B cell (primary cell): ENCODE data around the gene TSPAN8. TPM values are rescaled to one million over a fixed set of nuclear protein-coding genes. Genes with fewer than 3 reads are reported as not detected.

Experiments used
- ATAC-seq: fragments of 200-7000 bp; cut with Tn5 transposase; one replicate; pipeline ENCODE4 v1.10.0; 2021; ENCODE audit warnings: low read depth, mild to moderate bottlenecking, moderate number of reproducible peaks, moderate library complexity
- CTCF ChIA-PET: fragments of 350-600 bp; sonication (Branson Sonifier 250); formaldehyde crosslinking; loops from one replicate; lab custom pipeline; 2021; ENCODE audit warnings: antibody characterized with exemption, inconsistent platforms; lab: Charles Lee
- POLR2A ChIA-PET: fragments of 350-600 bp; sonication (Branson Sonifier 250); formaldehyde crosslinking; loops from one replicate; lab custom pipeline; 2021; ENCODE audit warnings: antibody characterized with exemption; lab: Charles Lee
- DNase-seq: peaks from one replicate; pipeline ENCODE4 v3.0.0; 2013
- H2AFZ ChIP-seq: 2 replicates; pipeline ENCODE4 v1.6.1; 2012; ENCODE audit warnings: mild to moderate bottlenecking, low read depth, low read length; ENCODE audit not compliant: insufficient read depth, poor library complexity, severe bottlenecking
- H3K27ac ChIP-seq, 2 donors: 1 replicate in 1 of 2; 2 replicates in 1 of 2; pipeline ENCODE4 v1.5.1; 2012 to 2013; ENCODE audit warnings: low read length in 2 of 2, mild to moderate bottlenecking in 2 of 2, moderate library complexity in 1 of 2
- H3K27me3 ChIP-seq, 4 experiments: fragments of 200-600 bp in 1 of 4; sonication (generic) in 1 of 4; replicated peaks in 1 of 4; 1 replicate in 2 of 4; 2 replicates in 2 of 4; pipeline versions ENCODE4 v1.6.1 to v1.7.0; 2013 to 2016; ENCODE audit warnings: low read length in 3 of 4, mild to moderate bottlenecking in 2 of 4, mixed read lengths in 1 of 4, moderate library complexity in 1 of 4; ENCODE audit not compliant: insufficient read depth in 4 of 4, control insufficient read depth in 3 of 4; ENCODE audit errors: control extremely low read depth in 1 of 4
- H3K36me3 ChIP-seq, 2 experiments: replicated peaks in 1 of 2; 1 replicate in 1 of 2; 2 replicates in 1 of 2; pipeline versions ENCODE4 v1.6.1 to v1.7.1; 2013; ENCODE audit warnings: low read length in 1 of 2; ENCODE audit not compliant: insufficient read depth in 2 of 2, control insufficient read depth in 1 of 2; ENCODE audit errors: control extremely low read depth in 1 of 2, extremely low read depth in 1 of 2
- H3K4me1 ChIP-seq, 2 donors: fragments of 200-600 bp in 1 of 2; sonication (generic) in 1 of 2; 1 replicate in 1 of 2; 2 replicates in 1 of 2; pipeline versions ENCODE4 v1.5.1 to v1.6.1; 2013 to 2017; ENCODE audit warnings: low read length in 2 of 2; ENCODE audit not compliant: control insufficient read depth in 2 of 2, insufficient read depth in 2 of 2
- H3K4me2 ChIP-seq: replicated peaks from 2 replicates; pipeline ENCODE3; 2012; ENCODE audit warnings: mild to moderate bottlenecking, low read depth, low read length; ENCODE audit not compliant: poor library complexity, severe bottlenecking
- H3K4me3 ChIP-seq, 5 experiments: fragments of 200-600 bp in 1 of 5; sonication (generic) in 1 of 5; 1 replicate in 3 of 5; 2 replicates in 2 of 5; pipeline versions ENCODE4 v1.5.1 to v1.7.0; 2011 to 2016; ENCODE audit warnings: low read length in 4 of 5, mild to moderate bottlenecking in 4 of 5, low read depth in 2 of 5, control low read depth in 1 of 5, moderate library complexity in 1 of 5; ENCODE audit not compliant: insufficient read depth in 1 of 5; ENCODE audit errors: control extremely low read depth in 1 of 5, extremely low read depth in 1 of 5
- H3K79me2 ChIP-seq: fragments of 200-600 bp; sonication (generic); one replicate; pipeline ENCODE4 v1.6.0; 2016; ENCODE audit warnings: low read length; ENCODE audit not compliant: control insufficient read depth, insufficient read depth
- H3K9ac ChIP-seq: fragments of 200-600 bp; sonication (generic); 2 replicates; pipeline ENCODE4 v1.6.1; 2017; ENCODE audit warnings: mild to moderate bottlenecking, low read length, moderate library complexity
- H3K9me3 ChIP-seq, 3 donors: one replicate each; pipeline versions ENCODE4 v1.6.1 to v1.7.1; 2013; ENCODE audit warnings: low read length in 2 of 3; ENCODE audit not compliant: control insufficient read depth in 2 of 3, insufficient read depth in 1 of 3; ENCODE audit errors: control extremely low read depth in 1 of 3
- H4K20me1 ChIP-seq: 2 replicates; pipeline ENCODE4 v1.6.0; 2012; ENCODE audit warnings: mild to moderate bottlenecking, low read length; ENCODE audit not compliant: insufficient read depth, control insufficient read depth, poor library complexity, severe bottlenecking
- H3K27ac Mint-ChIP-seq: one replicate; pipeline ENCODE4 v1.8.0; 2021; ENCODE audit warnings: mixed read lengths
- H3K27me3 Mint-ChIP-seq: one replicate; pipeline ENCODE4 v1.8.0; 2021; ENCODE audit warnings: mixed read lengths
- H3K4me1 Mint-ChIP-seq: one replicate; pipeline ENCODE4 v1.8.0; 2021; ENCODE audit warnings: mixed read lengths
- H3K4me3 Mint-ChIP-seq: one replicate; pipeline ENCODE4 v1.8.0; 2021; ENCODE audit warnings: mixed read lengths
- H3K9me3 Mint-ChIP-seq: one replicate; pipeline ENCODE4 v1.8.0; 2022; ENCODE audit warnings: mixed read lengths; ENCODE audit not compliant: insufficient read depth
- EZH2 ChIP-seq: IDR thresholded peaks from 2 replicates; pipeline ENCODE4 v1.6.1; 2012; ENCODE audit warnings: borderline replicate concordance, low read depth, mild to moderate bottlenecking, moderate library complexity, low read length; ENCODE audit not compliant: insufficient read depth, poor library complexity, severe bottlenecking
- WGBS: methylation state at CpG from one replicate; pipeline ENCODE4 v1.1.5; 2013; ENCODE audit warnings: missing lambda C conversion rate; ENCODE audit not compliant: insufficient coverage; 5-methylcytosine and 5-hydroxymethylcytosine counted together
- intact Hi-C: fragments of 100-400 bp; cut with micrococcal nuclease; formaldehyde crosslinking; loops from one replicate; pipeline ENCODE4 v1.10.0; 2022
- polyA plus RNA-seq: library from polyadenylated mRNA; depleted of rRNA; stranded (reverse); fragments of >200 nt; gene quantifications from 2 replicates; pipeline ENCODE4 v1.2.3, GENCODE V29; 2012
- total RNA-seq, 2 donors: library from RNA; stranded (reverse); fragments of 120-200 nt in 1 of 2; gene quantifications; 1 replicate in 1 of 2; 2 replicates in 1 of 2; pipeline versions ENCODE4 v1.2.3 to v1.2.4, GENCODE V29; 2013 to 2022
- TF ChIP-seq, protein P1 (sequence below): fragments of 200-600 bp; IDR thresholded peaks from one replicate; pipeline ENCODE4 v1.8.0; 2022; ENCODE audit warnings: antibody characterized with exemption, mild to moderate bottlenecking

The TSPAN8 gene
- total and polyA plus RNA-seq, 2 donors (not counting 1 experiment from before 2014, with no cell fraction given), result not detected

DNA sequence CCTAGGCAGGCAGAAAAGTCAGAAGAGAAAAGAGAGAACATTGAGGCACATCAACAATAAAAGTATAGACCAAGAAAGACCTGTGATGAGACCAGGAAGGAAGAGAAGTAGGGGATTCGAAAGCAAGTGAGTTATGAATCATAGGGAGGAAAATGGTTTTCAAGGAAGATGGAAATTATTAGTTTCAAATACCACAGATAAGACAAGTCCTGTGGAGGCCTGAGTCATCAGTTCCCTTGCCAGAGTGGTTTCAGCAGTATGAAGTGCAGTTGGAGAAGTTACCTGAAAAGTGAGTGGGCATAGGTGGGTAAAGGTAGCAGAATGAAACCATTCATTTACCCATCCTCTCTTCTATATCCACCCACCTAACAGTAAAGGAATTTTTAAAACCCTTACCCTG lies 25.2 kb upstream of the TSPAN8 start:
- no peak overlapping the region for H3K4me2 ChIP-seq
- no peak overlapping the region for H3K4me3 ChIP-seq
- no peaks in the 10 kb centered on the region for H4K20me1 ChIP-seq
- ATAC-seq (no peak), DNase-seq (no peak)
- ChIA-PET CTCF (interaction anchor here (1.4 kb wide), 1 partner anchor 13 kb away, joined by 4 read pairs; no protein-coding TSS in a partner anchor), POLR2A (no interaction called here)
- peaks cover 0 to 4% (median 0%) of the 10 kb centered on the region in 3 donors for H3K9me3 ChIP-seq
- H2AFZ ChIP-seq, result no peak overlapping the region
- no peaks in the 10 kb centered on the region for H3K79me2 ChIP-seq
- H3K27ac ChIP-seq, result no peak overlapping the region
- H3K36me3 ChIP-seq, result no peaks in the 10 kb centered on the region
- H3K27me3 ChIP-seq, result no peaks in the 10 kb centered on the region
- no peak overlapping the region for H3K4me3 Mint-ChIP-seq
- no peaks in the 10 kb centered on the region for H3K4me1 ChIP-seq
- no peak overlapping the region for H3K27ac Mint-ChIP-seq
- 67% methylated on average over 1 of the region's 1 CpG for WGBS
- H3K4me1 Mint-ChIP-seq, result no peaks in the 10 kb centered on the region
- H3K9me3 Mint-ChIP-seq, result no peaks in the 10 kb centered on the region
- no peak overlapping the region for H3K9ac ChIP-seq
- TF ChIP-seq, protein P1, sequence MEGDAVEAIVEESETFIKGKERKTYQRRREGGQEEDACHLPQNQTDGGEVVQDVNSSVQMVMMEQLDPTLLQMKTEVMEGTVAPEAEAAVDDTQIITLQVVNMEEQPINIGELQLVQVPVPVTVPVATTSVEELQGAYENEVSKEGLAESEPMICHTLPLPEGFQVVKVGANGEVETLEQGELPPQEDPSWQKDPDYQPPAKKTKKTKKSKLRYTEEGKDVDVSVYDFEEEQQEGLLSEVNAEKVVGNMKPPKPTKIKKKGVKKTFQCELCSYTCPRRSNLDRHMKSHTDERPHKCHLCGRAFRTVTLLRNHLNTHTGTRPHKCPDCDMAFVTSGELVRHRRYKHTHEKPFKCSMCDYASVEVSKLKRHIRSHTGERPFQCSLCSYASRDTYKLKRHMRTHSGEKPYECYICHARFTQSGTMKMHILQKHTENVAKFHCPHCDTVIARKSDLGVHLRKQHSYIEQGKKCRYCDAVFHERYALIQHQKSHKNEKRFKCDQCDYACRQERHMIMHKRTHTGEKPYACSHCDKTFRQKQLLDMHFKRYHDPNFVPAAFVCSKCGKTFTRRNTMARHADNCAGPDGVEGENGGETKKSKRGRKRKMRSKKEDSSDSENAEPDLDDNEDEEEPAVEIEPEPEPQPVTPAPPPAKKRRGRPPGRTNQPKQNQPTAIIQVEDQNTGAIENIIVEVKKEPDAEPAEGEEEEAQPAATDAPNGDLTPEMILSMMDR, result no peak
- TF ChIP-seq EZH2, result no peak
- intact Hi-C loops, result no loop called here
- no peaks in the 10 kb centered on the region for H3K27me3 Mint-ChIP-seq

DNA sequence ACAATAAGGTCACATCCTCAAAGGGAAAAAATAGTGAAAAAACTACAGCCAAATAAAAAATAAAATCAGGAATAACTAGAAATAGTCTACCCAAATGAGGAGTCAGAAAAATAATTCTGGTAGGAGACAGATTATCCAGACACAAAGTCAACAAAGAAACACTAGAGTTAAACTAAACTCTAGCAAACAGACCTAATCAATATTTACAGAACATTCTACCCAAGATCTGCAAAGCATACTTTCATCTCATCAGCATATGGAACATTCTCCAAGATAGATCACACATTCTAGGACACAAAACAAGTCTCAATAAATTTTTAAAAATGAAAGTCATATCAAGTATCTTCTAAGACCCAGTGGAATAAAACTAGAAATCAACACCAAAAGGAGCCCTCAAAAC lies 20.4 kb upstream of the TSPAN8 start:
- TF ChIP-seq EZH2, result no peak
- TF ChIP-seq, protein P1, result no peak
- intact Hi-C loops, result no loop called here
- no peaks in the 10 kb centered on the region for H3K4me1 ChIP-seq
- H3K4me3 Mint-ChIP-seq, result no peak overlapping the region
- ChIA-PET POLR2A (no interaction called here), CTCF (no interaction called here)
- H2AFZ ChIP-seq, result no peak overlapping the region
- no peaks in the 10 kb centered on the region for H3K9me3 Mint-ChIP-seq
- no peaks in the 10 kb centered on the region for H4K20me1 ChIP-seq
- H3K9ac ChIP-seq, result no peak overlapping the region
- DNase-seq (no peak), ATAC-seq (no peak)
- H3K27ac ChIP-seq, result no peak overlapping the region
- H3K9me3 ChIP-seq, result no peaks in the 10 kb centered on the region
- H3K4me3 ChIP-seq, result no peak overlapping the region
- no peaks in the 10 kb centered on the region for H3K27me3 ChIP-seq
- H3K4me2 ChIP-seq, result no peak overlapping the region
- no peaks in the 10 kb centered on the region for H3K79me2 ChIP-seq
- no peaks in the 10 kb centered on the region for H3K4me1 Mint-ChIP-seq
- H3K27ac Mint-ChIP-seq, result no peak overlapping the region
- no peaks in the 10 kb centered on the region for H3K36me3 ChIP-seq
- H3K27me3 Mint-ChIP-seq, result no peaks in the 10 kb centered on the region
